K562 (cell line): ENCODE measurements around the gene MAGI1. TPM values are rescaled to one million over a fixed set of nuclear protein-coding genes. Genes with fewer than 3 reads are reported as not detected.

Experiments
- ATAC-seq: fragments of 200-7000 bp; cut with Tn5 transposase; 3 replicates; pipeline ENCODE4 v1.9.1; 2020; ENCODE audit warnings: moderate library complexity
- BruUV-seq: library from RNA; stranded (reverse); fragments of 400-500 nt; replicated peaks from 2 replicates; lab custom pipeline; 2021; lab: Mats Ljungman, UMichigan
- CTCF ChIA-PET: fragments of 300-600 bp; formaldehyde crosslinking; extraction: SDS; loops from one replicate; lab custom pipeline; 2021; ENCODE audit warnings: low intra/inter-chr PET ratio; lab: Yijun Ruan, JAX
- POLR2A ChIA-PET: fragments of 300-600, 350-650 bp; sonication (Branson Sonifier 250); formaldehyde crosslinking; extraction: SDS; loops from one replicate; lab custom pipeline; 2021; ENCODE audit warnings: antibody characterized with exemption, inconsistent platforms; lab: Yijun Ruan, JAX
- DNase-seq, 4 experiments: peaks; one replicate each; pipeline versions ENCODE4 v3.0.0 to v3.0.0-alpha.2; 2011 to 2018; ENCODE audit warnings: low spot score in 3 of 4, mixed read lengths in 3 of 4; ENCODE audit errors: extremely low read depth in 1 of 4
- FAIRE-seq: peaks from 2 replicates; lab custom pipeline; 2011; peaks lifted over from hg19 to GRCh38; lab: Jason Lieb, UNC
- H2AFZ ChIP-seq: 2 replicates; pipeline ENCODE4 v1.6.0; 2011; ENCODE audit warnings: low read depth, low read length, control low read depth, inconsistent platforms
- H3K27ac ChIP-seq: fragments of 200-600 bp; 3 replicates; pipeline ENCODE4 v1.8.0; 2011; ENCODE audit warnings: low read depth, mild to moderate bottlenecking, control low read depth, inconsistent platforms, low read length, moderate library complexity, mixed read lengths; ENCODE audit errors: extremely low read depth
- H3K27me3 ChIP-seq, 2 experiments: fragments of 300-600 bp in 1 of 2; 2 replicates in 1 of 2; 3 replicates in 1 of 2; pipeline versions ENCODE4 v1.6.0 to v1.8.0; 2011; ENCODE audit warnings: inconsistent platforms in 2 of 2, low read length in 2 of 2, mild to moderate bottlenecking in 1 of 2, mixed read lengths in 1 of 2, moderate library complexity in 1 of 2; ENCODE audit not compliant: control insufficient read depth in 2 of 2, insufficient read depth in 2 of 2
- H3K36me3 ChIP-seq: fragments of 300-600 bp; 3 replicates; pipeline ENCODE4 v1.8.0; 2011; ENCODE audit warnings: mild to moderate bottlenecking, low read length, inconsistent platforms; ENCODE audit not compliant: control insufficient read depth, insufficient read depth
- H3K4me1 ChIP-seq, 2 experiments: fragments of 200-600 bp in 1 of 2; replicated peaks in 1 of 2; 2 replicates in 1 of 2; 3 replicates in 1 of 2; pipeline versions ENCODE4 v1.5.1 to v1.8.0; 2011; ENCODE audit warnings: inconsistent platforms in 2 of 2, low read length in 2 of 2, mild to moderate bottlenecking in 1 of 2, mixed read lengths in 1 of 2, moderate library complexity in 1 of 2; ENCODE audit not compliant: control insufficient read depth in 2 of 2, insufficient read depth in 2 of 2
- H3K4me2 ChIP-seq: 2 replicates; pipeline ENCODE4 v1.6.1; 2011; ENCODE audit warnings: low read length, control low read depth, inconsistent platforms, mixed read lengths; ENCODE audit not compliant: insufficient read depth
- H3K4me3 ChIP-seq: fragments of 200-600 bp; sonication (generic), shearing (Covaris generic); 2 replicates; pipeline ENCODE4 v1.5.1; 2016; ENCODE audit warnings: control low read depth, inconsistent platforms
- H3K79me2 ChIP-seq: fragments of 200-600 bp; 3 replicates; pipeline ENCODE4 v1.8.0; 2011; ENCODE audit warnings: low read length, inconsistent platforms; ENCODE audit not compliant: control insufficient read depth, insufficient read depth
- H3K9ac ChIP-seq, 2 experiments: 2 replicates each; pipeline versions ENCODE4 v1.6.0 to v1.6.1; 2011; ENCODE audit warnings: low read depth in 2 of 2, low read length in 2 of 2, control low read depth in 1 of 2, inconsistent platforms in 1 of 2, mild to moderate bottlenecking in 1 of 2, mixed read lengths in 1 of 2; ENCODE audit not compliant: insufficient read depth in 1 of 2
- H3K9me1 ChIP-seq: one replicate; pipeline ENCODE4 v1.6.0; 2011; ENCODE audit warnings: inconsistent platforms, mild to moderate bottlenecking, low read length, moderate library complexity; ENCODE audit not compliant: control insufficient read depth, insufficient read depth
- H3K9me3 ChIP-seq: replicated peaks from 2 replicates; pipeline ENCODE4 v1.5.1; 2011; ENCODE audit warnings: low read depth, low read length, inconsistent platforms; ENCODE audit not compliant: control insufficient read depth, insufficient read depth
- H4K20me1 ChIP-seq: replicated peaks from 2 replicates; pipeline ENCODE4 v1.6.1; 2011; ENCODE audit warnings: low read length, inconsistent platforms, mixed read lengths; ENCODE audit not compliant: control insufficient read depth, insufficient read depth
- CBX8 ChIP-seq: fragments of 200-600 bp; sonication (generic); IDR thresholded peaks from 2 replicates; pipeline ENCODE4 v1.6.1; 2012; ENCODE audit warnings: borderline replicate concordance, mixed run types, low read depth, mild to moderate bottlenecking, moderate library complexity, mixed read lengths, low read length, control low read depth, inconsistent platforms; ENCODE audit not compliant: poor library complexity, severe bottlenecking; ENCODE audit errors: extremely low read depth
- ELF1 ChIP-seq: fragments of 200-800 bp; sonication (Bioruptor generic); IDR thresholded peaks from 2 replicates; pipeline ENCODE4 v1.6.1; 2016; ENCODE audit warnings: missing genetic modification characterization, missing compliant biosample characterization
- EZH2 ChIP-seq: IDR thresholded peaks from 2 replicates; pipeline ENCODE4 v1.6.1; 2012; ENCODE audit warnings: low read depth, mild to moderate bottlenecking, inconsistent platforms, low read length, borderline replicate concordance
- FOSL1 ChIP-seq: fragments of 200-800 bp; sonication (Bioruptor generic); conservative IDR thresholded peaks from 2 replicates; pipeline ENCODE4 v1.6.1; 2016; ENCODE audit warnings: missing genetic modification characterization, missing compliant biosample characterization
- GATAD2A ChIP-seq: fragments of 450-650 bp; IDR thresholded peaks from 2 replicates; pipeline ENCODE4 v1.6.1; 2017
- HOXB6 ChIP-seq: fragments of 250-450 bp; sonication (Bioruptor Pico); IDR thresholded peaks from 2 replicates; pipeline ENCODE4 v1.5.1; 2022; ENCODE audit warnings: mild to moderate bottlenecking, borderline replicate concordance
- JUND ChIP-seq, 2 experiments: IDR thresholded peaks; 2 replicates in 1 of 2; 3 replicates in 1 of 2; pipeline ENCODE4 v1.6.1; 2011; ENCODE audit warnings: borderline replicate concordance in 2 of 2, low read depth in 2 of 2, low read length in 2 of 2, improper control_type of control experiment in 1 of 2, missing biosample characterization in 1 of 2, missing genetic modification characterization in 1 of 2, missing genetic modification reagents in 1 of 2
- MAFG ChIP-seq: fragments of 450-650 bp; conservative IDR thresholded peaks from 2 replicates; pipeline ENCODE4 v1.6.1; 2016; ENCODE audit warnings: missing genetic modification characterization, missing compliant biosample characterization
- MBD2 ChIP-seq: sonication (generic); IDR thresholded peaks from 2 replicates; pipeline ENCODE4 v1.6.1; 2016; ENCODE audit warnings: low read depth, borderline replicate concordance
- PHB ChIP-seq: fragments of 250-450 bp; sonication (Bioruptor Pico); IDR thresholded peaks from 2 replicates; pipeline ENCODE4 v1.5.0; 2021
- POU5F1 ChIP-seq: fragments of 150-350 bp; IDR thresholded peaks from 2 replicates; pipeline ENCODE4 v1.6.1; 2014; ENCODE audit warnings: borderline replicate concordance, low read length, low read depth, mild to moderate bottlenecking; ENCODE audit not compliant: partially characterized antibody
- RAD21 ChIP-seq, 2 experiments: fragments of 250-450 bp in 1 of 2; fragments of 450-650 bp in 1 of 2; sonication (Bioruptor Pico) in 1 of 2; formaldehyde crosslinking in 1 of 2; IDR thresholded peaks in 1 of 2; conservative IDR thresholded peaks in 1 of 2; 2 replicates each; pipeline versions ENCODE4 v1.4.0 to v1.8.0; 2020 to 2022; ENCODE audit warnings: mild to moderate bottlenecking in 2 of 2, moderate library complexity in 1 of 2
- SAFB2 ChIP-seq: fragments of 200-400 bp; formaldehyde crosslinking; IDR thresholded peaks from 2 replicates; pipeline ENCODE4 v1.6.1; 2018; ENCODE audit warnings: borderline replicate concordance, low read length, low read depth, moderate library complexity; ENCODE audit not compliant: severe bottlenecking
- TEAD1 ChIP-seq, 2 experiments: fragments of 450-650 bp in 1 of 2; sonication (generic) in 1 of 2; formaldehyde crosslinking; IDR thresholded peaks; 2 replicates each; pipeline versions ENCODE4 v1.4.0 to v1.8.0; 2020 to 2022; ENCODE audit warnings: mild to moderate bottlenecking in 2 of 2, missing genetic modification reagents in 1 of 2
- ZNF445 ChIP-seq: fragments of 250-450 bp; sonication (Bioruptor Pico); IDR thresholded peaks from 2 replicates; pipeline ENCODE4 v1.4.0; 2020; ENCODE audit warnings: low read depth, mild to moderate bottlenecking, moderate library complexity
- WGBS: fragments of 100-300 bp; shearing (Covaris generic); methylation state at CpG from one replicate; pipeline ENCODE4 v1.1.6; 2016; ENCODE audit warnings: low coverage, mixed read lengths; ENCODE audit not compliant: insufficient coverage; ENCODE audit errors: missing lambda C conversion rate; 5-methylcytosine and 5-hydroxymethylcytosine counted together
- in situ Hi-C: fragments of 300-500 bp; cut with MboI; formaldehyde crosslinking; loops from 4 replicates; pipeline ENCODE4 v1.15.0; 2018; ENCODE audit warnings: inconsistent platforms, mixed read lengths
- intact Hi-C: fragments of 100-400 bp; cut with micrococcal nuclease; formaldehyde crosslinking; loops from 2 replicates; pipeline ENCODE4 v1.14.2; 2022
- polyA plus RNA-seq, 8 experiments: library from polyadenylated mRNA; depleted of rRNA in 4 of 8; stranded (reverse) in 5 of 8; unstranded in 3 of 8; fragments of >200 nt; fragmentation: Nextera tagmentation in 2 of 8; fragmentation: Illumina TruSeq in 1 of 8; extraction: Ambion mirVana in 2 of 8; extraction: Trizol in 1 of 8; gene quantifications; 2 replicates each; pipeline versions ENCODE4 v1.2.1 to v1.2.3, GENCODE V29; 2011 to 2014; ENCODE audit warnings: inconsistent platforms in 1 of 8, missing spikeins in 1 of 8
- total RNA-seq, 7 experiments: library from RNA; depleted of rRNA in 6 of 7; stranded (reverse); fragments of >200 nt in 6 of 7; fragmentation: Illumina TruSeq in 2 of 7; extraction: Trizol in 2 of 7; gene quantifications; 2 replicates each; pipeline versions ENCODE4 v1.2.1 to v1.2.3, GENCODE V29; 2011 to 2021; ENCODE audit warnings: low replicate concordance in 1 of 7
- TF ChIP-seq, protein P1 (sequence below): sonication (generic); formaldehyde crosslinking; IDR thresholded peaks from 2 replicates; pipeline ENCODE4 v1.8.0; 2022; ENCODE audit warnings: mild to moderate bottlenecking, missing genetic modification reagents, borderline replicate concordance
- TF ChIP-seq, protein P2 (sequence below): fragments of 150-350 bp; IDR thresholded peaks from 2 replicates; pipeline ENCODE4 v1.6.1; 2014; ENCODE audit warnings: low read depth, mild to moderate bottlenecking, low read length, borderline replicate concordance

MAGI1 gene
- total and polyA plus RNA-seq, 9 of the 15 experiments (the other 6 are each of a cell fraction or from before 2014, with no cell fraction given), result 7.8 to 59.4 (median 43.2) TPM

DNA sequence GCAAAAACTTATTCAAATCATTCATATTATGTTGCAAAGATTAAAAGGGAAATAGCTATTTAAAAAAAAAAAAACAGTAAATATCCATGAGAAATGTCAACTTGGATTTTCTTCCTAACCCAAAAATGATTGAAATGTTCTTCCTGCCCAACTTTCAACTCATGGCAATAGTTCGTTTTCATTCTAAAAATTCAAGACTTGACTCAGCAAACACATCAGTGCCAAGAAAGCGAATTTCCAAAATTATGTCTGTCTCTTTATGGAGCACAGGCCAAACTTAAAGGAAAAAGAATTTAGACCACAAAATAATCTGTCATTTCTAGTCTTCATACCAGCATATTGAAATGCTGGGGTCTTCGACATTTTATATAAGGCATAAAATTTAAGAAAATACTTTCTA lies 63.7 kb downstream of the MAGI1 start:
- in situ Hi-C loops (no loop called here), intact Hi-C loops (no loop called here)
- DNase-seq (no peak), ATAC-seq (no peak), FAIRE-seq (no peak)
- ChIA-PET CTCF (no interaction called here), POLR2A (no interaction called here)
- H3K4me1 ChIP-seq, result no peaks in the 10 kb centered on the region
- H3K79me2 ChIP-seq, result no peaks in the 10 kb centered on the region
- no peak overlapping the region for H3K27ac ChIP-seq
- no peaks in the 10 kb centered on the region; a peak in 1 of 5 replicates for H3K27me3 ChIP-seq
- BruUV-seq, result no TSS peak
- H2AFZ ChIP-seq, result no peak overlapping the region
- H3K9me3 ChIP-seq, result no peaks in the 10 kb centered on the region
- H3K9me1 ChIP-seq, result no peaks in the 10 kb centered on the region
- no peaks in the 10 kb centered on the region for H4K20me1 ChIP-seq
- no peak overlapping the region for H3K9ac ChIP-seq
- 0% methylated on average over 3 of the region's 3 CpGs for WGBS
- H3K4me3 ChIP-seq, result no peak overlapping the region
- H3K4me2 ChIP-seq, result no peak overlapping the region
- no peaks in the 10 kb centered on the region for H3K36me3 ChIP-seq
- no peak for TF ChIP-seq SAFB2
- TF ChIP-seq POU5F1, result no peak
- TF ChIP-seq GATAD2A, result no peak
- TF ChIP-seq RAD21 (CRISPR knock-in tag; conservative IDR thresholded peaks at IDR 0.05 in 1 of 2, IDR thresholded peaks at IDR 0.05 in 1 of 2), result no peak
- TF ChIP-seq TEAD1 (CRISPR knock-in tag; IDR thresholded peaks at IDR 0.05), result no peak
- no peak for TF ChIP-seq FOSL1 (tag)
- TF ChIP-seq JUND (IDR thresholded peaks at IDR 0.05; ENCODE audit: borderline replicate concordance, low read depth, low read length), result no peak
- TF ChIP-seq JUND (tag; IDR thresholded peaks at IDR 0.05; ENCODE audit: borderline replicate concordance, low read depth, low read length), result no peak
- TF ChIP-seq HOXB6 (CRISPR knock-in tag), result no peak
- TF ChIP-seq, protein P1, sequence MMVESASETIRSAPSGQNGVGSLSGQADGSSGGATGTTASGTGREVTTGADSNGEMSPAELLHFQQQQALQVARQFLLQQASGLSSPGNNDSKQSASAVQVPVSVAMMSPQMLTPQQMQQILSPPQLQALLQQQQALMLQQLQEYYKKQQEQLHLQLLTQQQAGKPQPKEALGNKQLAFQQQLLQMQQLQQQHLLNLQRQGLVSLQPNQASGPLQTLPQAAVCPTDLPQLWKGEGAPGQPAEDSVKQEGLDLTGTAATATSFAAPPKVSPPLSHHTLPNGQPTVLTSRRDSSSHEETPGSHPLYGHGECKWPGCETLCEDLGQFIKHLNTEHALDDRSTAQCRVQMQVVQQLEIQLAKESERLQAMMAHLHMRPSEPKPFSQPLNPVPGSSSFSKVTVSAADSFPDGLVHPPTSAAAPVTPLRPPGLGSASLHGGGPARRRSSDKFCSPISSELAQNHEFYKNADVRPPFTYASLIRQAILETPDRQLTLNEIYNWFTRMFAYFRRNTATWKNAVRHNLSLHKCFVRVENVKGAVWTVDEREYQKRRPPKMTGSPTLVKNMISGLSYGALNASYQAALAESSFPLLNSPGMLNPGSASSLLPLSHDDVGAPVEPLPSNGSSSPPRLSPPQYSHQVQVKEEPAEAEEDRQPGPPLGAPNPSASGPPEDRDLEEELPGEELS (CRISPR knock-in tag), result no peak
- TF ChIP-seq MAFG (tag), result no peak
- TF ChIP-seq PHB (CRISPR knock-in tag), result no peak
- no peak for TF ChIP-seq MBD2
- TF ChIP-seq CBX8, result no peak
- no peak for TF ChIP-seq EZH2
- no peak for TF ChIP-seq ELF1 (tag)
- TF ChIP-seq ZNF445 (CRISPR knock-in tag), result no peak
- TF ChIP-seq, protein P2, sequence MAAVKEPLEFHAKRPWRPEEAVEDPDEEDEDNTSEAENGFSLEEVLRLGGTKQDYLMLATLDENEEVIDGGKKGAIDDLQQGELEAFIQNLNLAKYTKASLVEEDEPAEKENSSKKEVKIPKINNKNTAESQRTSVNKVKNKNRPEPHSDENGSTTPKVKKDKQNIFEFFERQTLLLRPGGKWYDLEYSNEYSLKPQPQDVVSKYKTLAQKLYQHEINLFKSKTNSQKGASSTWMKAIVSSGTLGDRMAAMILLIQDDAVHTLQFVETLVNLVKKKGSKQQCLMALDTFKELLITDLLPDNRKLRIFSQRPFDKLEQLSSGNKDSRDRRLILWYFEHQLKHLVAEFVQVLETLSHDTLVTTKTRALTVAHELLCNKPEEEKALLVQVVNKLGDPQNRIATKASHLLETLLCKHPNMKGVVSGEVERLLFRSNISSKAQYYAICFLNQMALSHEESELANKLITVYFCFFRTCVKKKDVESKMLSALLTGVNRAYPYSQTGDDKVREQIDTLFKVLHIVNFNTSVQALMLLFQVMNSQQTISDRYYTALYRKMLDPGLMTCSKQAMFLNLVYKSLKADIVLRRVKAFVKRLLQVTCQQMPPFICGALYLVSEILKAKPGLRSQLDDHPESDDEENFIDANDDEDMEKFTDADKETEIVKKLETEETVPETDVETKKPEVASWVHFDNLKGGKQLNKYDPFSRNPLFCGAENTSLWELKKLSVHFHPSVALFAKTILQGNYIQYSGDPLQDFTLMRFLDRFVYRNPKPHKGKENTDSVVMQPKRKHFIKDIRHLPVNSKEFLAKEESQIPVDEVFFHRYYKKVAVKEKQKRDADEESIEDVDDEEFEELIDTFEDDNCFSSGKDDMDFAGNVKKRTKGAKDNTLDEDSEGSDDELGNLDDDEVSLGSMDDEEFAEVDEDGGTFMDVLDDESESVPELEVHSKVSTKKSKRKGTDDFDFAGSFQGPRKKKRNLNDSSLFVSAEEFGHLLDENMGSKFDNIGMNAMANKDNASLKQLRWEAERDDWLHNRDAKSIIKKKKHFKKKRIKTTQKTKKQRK, result no peak
